Gastrocnemius medialis (tissue), 4 donors: ENCODE data around the gene KCND3. TPM values are rescaled to one million over a fixed set of nuclear protein-coding genes. Genes with fewer than 3 reads are reported as not detected.
"Not testable (repeated sequence)": the region's sequence is repeated elsewhere in the genome, so short reads cannot be mapped to it uniquely, and the experiment has no call there.

ENCODE experiments used
- ATAC-seq, 2 donors: fragments of 150-250 bp; one replicate each; pipeline ENCODE4 v1.9.1; 2016
- DNase-seq, 2 donors: peaks; one replicate each; pipeline ENCODE4 v3.0.0-alpha.2; 2019
- H3K27ac ChIP-seq, 4 donors: fragments of 200-600 bp; sonication (generic); 1 replicate in 1 of 4; 2 replicates in 3 of 4; pipeline ENCODE4 v1.5.1; 2016 to 2018; ENCODE audit warnings: mild to moderate bottlenecking in 2 of 4, moderate library complexity in 1 of 4
- H3K27me3 ChIP-seq, 3 donors: fragments of 200-600 bp; sonication (generic) in 2 of 3; 1 replicate in 1 of 3; 2 replicates in 2 of 3; pipeline versions ENCODE4 v1.5.1 to v1.6.0; 2016 to 2019; ENCODE audit warnings: mild to moderate bottlenecking in 1 of 3, moderate library complexity in 1 of 3
- H3K36me3 ChIP-seq, 2 donors: fragments of 200-600 bp; sonication (generic) in 1 of 2; one replicate each; pipeline ENCODE4 v1.5.1; 2017 to 2018
- H3K4me1 ChIP-seq, 2 donors: fragments of 200-600 bp; sonication (generic) in 1 of 2; one replicate each; pipeline ENCODE4 v1.5.1; 2016 to 2017; ENCODE audit warnings: mild to moderate bottlenecking in 2 of 2
- H3K4me3 ChIP-seq, 4 donors: fragments of 200-600 bp; sonication (generic) in 3 of 4; 1 replicate in 1 of 4; 2 replicates in 3 of 4; pipeline ENCODE4 v1.5.1; 2016 to 2019; ENCODE audit warnings: mild to moderate bottlenecking in 2 of 4
- H3K9me3 ChIP-seq, 3 donors: fragments of 200-600 bp; sonication (generic) in 2 of 3; 1 replicate in 1 of 3; 2 replicates in 2 of 3; pipeline ENCODE4 v1.5.1; 2016 to 2019
- CTCF ChIP-seq, 5 experiments: fragments of 450-650 bp in 3 of 5; fragments of 200-600 bp in 2 of 5; sonication (generic) in 2 of 5; IDR thresholded peaks in 4 of 5; conservative IDR thresholded peaks in 1 of 5; 1 replicate in 4 of 5; 2 replicates in 1 of 5; pipeline ENCODE4 v1.5.1; 2016 to 2019; ENCODE audit warnings: antibody characterized with exemption in 5 of 5, mild to moderate bottlenecking in 3 of 5, moderate library complexity in 3 of 5
- POLR2A ChIP-seq, 2 donors: fragments of 450-650 bp; IDR thresholded peaks; one replicate each; pipeline ENCODE4 v1.6.1; 2017; ENCODE audit warnings: antibody characterized with exemption in 2 of 2, mild to moderate bottlenecking in 2 of 2, moderate library complexity in 2 of 2
- in situ Hi-C, 4 donors: fragments of 200-750 bp; cut with MboI; loops; one replicate each; pipeline versions ENCODE4 v1.15.0 to v1.8.0; 2017; ENCODE audit warnings: low sequenced_read_pairs in 4 of 4
- intact Hi-C: fragments of 100-400 bp; cut with DNase I; formaldehyde crosslinking; loops from one replicate; pipeline ENCODE4 v1.15.1; 2023; ENCODE audit warnings: low total_unique reads
- total RNA-seq, 4 donors: library from RNA; depleted of rRNA; stranded (reverse); fragments of >200 nt; gene quantifications; one replicate each; pipeline versions ENCODE4 v1.1.0 to v1.2.3, GENCODE V29; 2016

The KCND3 gene
- total RNA-seq, 4 donors from 2014 or later: 1.2 to 2.6 (median 1.5) TPM

- H3K4me3 ChIP-seq: no peak overlapping the region
- intact Hi-C loops (loop anchor here (10.0 kb wide), 1 partner anchor 1072 kb away; no protein-coding TSS in a partner anchor), in situ Hi-C loops (loop anchor here in 1 of 4 donors (25.0 kb wide), 1 partner anchor 534 kb away; no protein-coding TSS in a partner anchor)
- TF ChIP-seq CTCF (IDR thresholded peaks at IDR 0.05 in 4 of 5, conservative IDR thresholded peaks at IDR 0.05 in 1 of 5): no peak
- no peak for TF ChIP-seq POLR2A (IDR thresholded peaks at IDR 0.05)
- DNase-seq (no peak), ATAC-seq (no peak)
- H3K27ac ChIP-seq: no peak overlapping the region
- H3K4me1 ChIP-seq: peaks cover 0 to 3% of the 10 kb centered on the region in 2 donors
- no peaks in the 10 kb centered on the region for H3K36me3 ChIP-seq
- no peaks in the 10 kb centered on the region for H3K27me3 ChIP-seq
- H3K9me3 ChIP-seq: no peaks in the 10 kb centered on the region
Measured at GRCh38 chr1:111802984-111803383, 186.5 kb downstream of the KCND3 start.

GRCh38 chr1:111802110-111802509 is 187.4 kb downstream of the KCND3 start:
- DNase-seq (no peak), ATAC-seq (no peak)
- H3K4me1 ChIP-seq: peaks cover 0 to 3% of the 10 kb centered on the region in 2 donors
- H3K27me3 ChIP-seq: no peaks in the 10 kb centered on the region
- H3K4me3 ChIP-seq: no peak overlapping the region
- intact Hi-C loops (loop anchor here (10.0 kb wide), 1 partner anchor 1073 kb away; no protein-coding TSS in a partner anchor), in situ Hi-C loops (loop anchor here in 1 of 4 donors (25.0 kb wide), 1 partner anchor 535 kb away; no protein-coding TSS in a partner anchor)
- H3K27ac ChIP-seq: no peak overlapping the region
- no peaks in the 10 kb centered on the region for H3K36me3 ChIP-seq
- TF ChIP-seq CTCF (IDR thresholded peaks at IDR 0.05 in 4 of 5, conservative IDR thresholded peaks at IDR 0.05 in 1 of 5) (no peak), POLR2A (IDR thresholded peaks at IDR 0.05) (no peak)
- no peaks in the 10 kb centered on the region for H3K9me3 ChIP-seq

GRCh38 chr1:111801071-111801850 is 188.2 kb downstream of the KCND3 start:
- in situ Hi-C loops: loop anchor here in 1 of 4 donors (25.0 kb wide), 1 partner anchor 536 kb away; no protein-coding TSS in a partner anchor
- intact Hi-C loops: loop anchor here (1.0 to 10.0 kb wide), 3 partner anchors 158 to 1074 kb away; no protein-coding TSS in a partner anchor
- TF ChIP-seq POLR2A (IDR thresholded peaks at IDR 0.05) (no peak), CTCF (IDR thresholded peaks at IDR 0.05 in 4 of 5, conservative IDR thresholded peaks at IDR 0.05 in 1 of 5) (peak; percentile 13 to 46 (median 30))
- Histone ChIP-seq H3K4me1 (peaks cover 0 to 3% of the 10 kb centered on the region in 2 donors), H3K27me3 (no peaks in the 10 kb centered on the region), H3K27ac (peak overlapping the region in 1 of 4 donors; percentile 49), H3K4me3 (no peak overlapping the region), H3K36me3 (no peaks in the 10 kb centered on the region), H3K9me3 (no peaks in the 10 kb centered on the region)
- DNase-seq: no peak
- ATAC-seq: peak; percentile 82 to 86

GRCh38 chr1:111799722-111800121 is 189.7 kb downstream of the KCND3 start:
- not testable (repeated sequence) for H3K27ac ChIP-seq, H3K4me1 ChIP-seq, H3K4me3 ChIP-seq, H3K36me3 ChIP-seq, ATAC-seq, H3K9me3 ChIP-seq, H3K27me3 ChIP-seq, DNase-seq
- intact Hi-C loops (loop anchor here (10.0 kb wide), 1 partner anchor 1075 kb away; no protein-coding TSS in a partner anchor), in situ Hi-C loops (loop anchor here in 3 of 4 donors (10.0 to 25.0 kb wide), 4 partner anchors 188 to 565 kb away; partner anchors contain the start of gene KCND3 (in 2 of the 3))

GRCh38 chr1:111798580-111798979 is 190.9 kb downstream of the KCND3 start:
- in situ Hi-C loops (loop anchor here in 2 of 4 donors (10.0 to 25.0 kb wide), 4 partner anchors 189 to 566 kb away; partner anchors contain the start of gene KCND3 (in 2 of the 2)), intact Hi-C loops (no loop called here)
- DNase-seq (no peak), ATAC-seq (no peak)
- H3K36me3 ChIP-seq: no peaks in the 10 kb centered on the region
- TF ChIP-seq CTCF (IDR thresholded peaks at IDR 0.05 in 4 of 5, conservative IDR thresholded peaks at IDR 0.05 in 1 of 5) (no peak), POLR2A (IDR thresholded peaks at IDR 0.05) (no peak)
- no peaks in the 10 kb centered on the region for H3K9me3 ChIP-seq
- peaks cover 0 to 3% of the 10 kb centered on the region in 2 donors for H3K4me1 ChIP-seq
- no peaks in the 10 kb centered on the region for H3K27me3 ChIP-seq
- H3K4me3 ChIP-seq: no peak overlapping the region
- no peak overlapping the region for H3K27ac ChIP-seq
